ENCODE measurements around the gene DNASE2B.

DNASE2B gene

DNA sequence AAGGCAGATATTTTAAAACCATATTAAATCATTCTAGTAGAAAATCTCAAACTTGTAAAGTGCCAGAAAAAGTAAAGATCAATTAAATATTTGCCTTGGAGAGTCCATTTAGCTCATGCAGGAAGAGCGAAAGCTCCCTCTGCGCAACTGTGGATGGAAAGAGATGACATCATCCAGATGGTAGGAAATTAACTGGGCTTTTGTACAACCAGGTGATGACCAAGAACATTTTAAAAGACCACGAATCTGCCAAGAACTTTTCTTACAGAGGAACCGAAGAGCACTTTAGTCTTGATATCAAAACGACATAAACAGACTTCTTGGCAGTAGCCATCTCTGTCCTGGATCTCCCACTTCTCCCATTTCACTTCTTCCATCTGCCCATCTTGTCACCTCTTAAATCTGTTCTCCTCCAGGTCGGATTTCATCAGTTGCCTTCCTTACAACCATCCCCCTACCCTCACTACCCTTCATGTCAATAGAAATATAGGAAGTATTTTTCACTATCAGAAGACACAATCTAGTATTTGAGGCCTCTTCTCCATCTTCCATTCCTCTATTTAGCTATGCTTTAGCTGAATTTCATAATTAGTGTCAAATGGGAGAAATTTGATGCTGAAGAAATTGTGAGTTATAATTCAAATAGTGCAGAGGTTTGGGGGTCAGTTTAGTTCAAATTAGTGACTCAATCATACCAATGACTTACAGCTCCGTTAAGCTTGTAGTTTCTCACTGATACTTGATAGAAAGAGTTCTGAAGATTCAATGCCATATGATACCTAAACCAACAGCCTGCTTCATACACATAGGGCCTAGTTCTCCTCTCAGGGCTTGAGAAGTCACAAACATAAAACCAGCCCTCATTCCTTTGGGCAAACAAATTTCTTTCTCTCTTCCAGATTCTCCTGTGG, 22.0 kb upstream of the DNASE2B start:
- no peak for DNase-seq

DNA sequence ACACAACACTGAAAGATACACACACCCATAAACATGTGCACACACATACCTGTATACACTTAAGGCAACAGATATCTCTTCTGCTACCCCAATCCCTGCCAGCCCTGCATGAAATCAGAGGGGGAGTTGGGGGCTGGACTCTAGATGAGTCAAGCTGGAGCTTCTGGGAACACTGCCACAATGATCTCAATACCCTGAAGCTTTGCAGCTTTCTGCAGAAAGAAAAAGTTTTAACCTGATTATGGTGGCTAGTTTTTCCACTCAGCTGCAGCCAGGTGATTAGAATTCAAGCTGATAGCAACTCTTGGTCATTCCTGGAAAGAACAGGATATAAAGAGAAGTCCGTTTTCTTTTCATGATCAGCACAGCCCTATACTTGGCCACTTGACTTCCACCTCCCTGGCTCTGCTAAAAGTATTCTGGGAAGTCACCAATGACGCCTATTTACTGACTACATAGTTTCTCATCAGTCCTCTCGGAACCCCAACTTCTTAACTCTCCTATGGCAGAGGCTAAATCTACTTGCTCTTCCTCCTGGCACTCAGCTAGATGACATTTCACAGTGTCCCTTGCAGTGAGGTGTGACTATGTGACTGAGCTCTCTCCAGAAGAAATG, 20.7 kb upstream of the DNASE2B start:
- no peak for DNase-seq

DNA sequence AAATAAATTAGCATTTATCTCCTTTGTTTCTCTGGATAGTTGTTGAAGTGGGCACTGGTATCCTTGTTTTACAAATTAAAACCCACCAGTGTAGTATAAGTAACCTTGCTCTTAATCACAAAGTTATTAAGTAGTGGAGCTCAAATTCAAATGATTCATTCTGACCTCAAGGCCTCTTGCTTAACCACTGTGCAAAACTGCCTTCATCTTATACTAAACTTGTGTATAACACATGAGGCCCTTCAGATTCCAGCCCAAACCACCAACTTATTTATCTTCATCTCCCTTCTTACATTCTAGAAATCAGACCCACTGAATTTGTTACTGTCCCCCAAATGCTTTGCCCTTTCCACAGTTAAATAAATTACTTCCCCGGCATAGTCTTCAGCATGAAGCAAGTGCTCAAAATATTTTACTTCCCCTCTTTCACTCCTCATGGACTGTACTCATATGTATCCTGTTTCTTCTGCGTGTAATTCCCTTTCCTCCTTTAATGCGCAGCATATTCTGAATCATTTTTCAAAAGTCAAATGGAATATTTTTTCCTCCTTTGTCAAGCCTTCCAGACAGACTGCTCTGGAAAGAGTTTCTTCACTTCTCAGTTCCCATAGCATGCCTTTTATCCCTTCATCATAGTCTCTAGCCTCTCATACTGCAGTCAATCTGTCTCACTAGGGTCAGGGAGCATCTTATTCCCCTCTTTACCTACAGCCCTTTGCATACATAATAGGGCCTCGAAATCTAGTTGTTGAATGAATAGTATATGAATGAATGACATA, 19.0 kb upstream of the DNASE2B start:
- no peak for DNase-seq

DNA sequence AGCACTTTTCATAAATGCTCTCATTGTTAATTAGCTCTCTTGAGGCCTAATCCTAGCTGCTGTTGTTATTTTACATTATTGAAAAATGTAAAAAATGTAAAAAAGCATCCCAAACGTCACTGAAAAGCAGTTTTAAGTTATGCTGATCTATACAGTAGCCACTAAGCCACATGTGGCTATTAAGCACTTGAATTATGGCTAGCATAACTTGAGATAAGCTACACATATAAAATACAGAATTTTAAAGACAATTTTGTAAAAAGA, 18.4 kb upstream of the DNASE2B start:
- no peak for DNase-seq

DNA sequence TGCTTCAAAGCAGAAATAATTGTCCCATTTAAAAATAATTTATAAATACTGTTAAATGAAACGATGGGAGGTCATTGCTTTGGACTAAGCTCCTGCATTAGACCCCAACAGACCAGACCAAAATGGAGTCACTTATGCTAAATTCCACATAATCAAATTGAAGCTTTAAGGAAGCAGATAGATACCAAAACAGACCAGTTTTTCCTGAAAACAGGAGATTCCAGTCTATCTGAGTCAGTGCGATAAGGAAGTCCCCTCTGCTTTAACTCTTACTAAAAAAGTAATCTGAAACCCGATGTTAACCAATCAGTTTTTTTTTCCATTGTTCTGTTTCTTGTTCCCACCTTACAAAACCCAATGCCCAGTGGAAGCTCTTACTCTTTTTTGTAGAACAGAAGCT, 16.2 kb upstream of the DNASE2B start:
- no peak for DNase-seq

DNA sequence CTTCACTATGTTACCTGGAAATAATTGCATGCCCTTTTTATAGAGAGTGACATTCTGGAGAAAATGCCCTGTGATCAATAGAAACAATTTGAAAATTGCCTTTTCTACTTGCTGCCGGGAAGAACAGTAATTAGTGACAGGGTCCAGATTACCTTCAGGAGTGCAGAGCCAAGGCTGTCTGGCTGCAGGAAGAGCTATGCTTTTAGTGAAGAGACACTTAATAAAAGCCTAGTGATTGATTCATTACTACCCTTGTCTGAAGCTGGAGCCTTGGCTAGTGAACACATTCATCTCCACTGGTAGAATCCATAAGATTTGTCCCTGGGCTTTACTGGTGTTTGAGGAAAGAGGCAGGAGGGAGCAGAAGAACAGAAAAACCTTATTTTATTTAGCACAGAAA, 12.9 kb upstream of the DNASE2B start:
- DNase-seq = no peak

DNA sequence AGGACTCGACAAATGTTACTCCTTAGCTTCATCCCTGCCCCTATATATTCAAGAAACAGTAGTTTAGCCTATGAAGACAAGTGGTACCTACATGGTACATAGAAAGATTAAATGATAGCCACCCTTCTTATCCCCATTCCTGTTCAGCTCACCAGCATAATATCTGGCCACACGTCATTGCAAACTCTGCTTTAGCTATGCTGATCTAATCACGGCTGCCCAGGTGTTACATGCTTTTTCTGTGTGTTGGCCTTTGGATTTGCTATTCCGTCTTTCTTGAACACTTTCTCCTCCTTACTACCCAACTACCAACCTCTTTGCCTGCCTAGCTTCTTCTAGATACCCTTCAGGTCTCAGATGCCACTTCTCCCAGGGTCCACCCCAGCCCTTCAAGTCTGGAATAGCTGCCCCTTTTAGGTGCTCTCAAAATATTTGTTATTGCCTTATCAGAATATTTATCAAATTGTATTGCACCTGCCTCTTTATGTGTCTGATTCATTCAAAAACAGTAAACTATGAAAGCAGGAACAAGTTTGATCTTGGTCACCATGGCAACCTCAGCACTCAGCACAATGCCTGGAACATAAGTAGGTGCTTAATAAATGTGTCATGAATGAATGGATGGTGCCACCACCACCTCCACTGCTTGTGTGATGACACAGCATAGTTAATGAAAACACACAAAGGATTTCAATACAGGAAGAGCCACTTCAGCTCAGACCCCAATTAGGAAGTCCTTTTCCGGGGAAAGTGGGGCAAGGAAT, 11.4 kb upstream of the DNASE2B start:
- no peak for DNase-seq

DNA sequence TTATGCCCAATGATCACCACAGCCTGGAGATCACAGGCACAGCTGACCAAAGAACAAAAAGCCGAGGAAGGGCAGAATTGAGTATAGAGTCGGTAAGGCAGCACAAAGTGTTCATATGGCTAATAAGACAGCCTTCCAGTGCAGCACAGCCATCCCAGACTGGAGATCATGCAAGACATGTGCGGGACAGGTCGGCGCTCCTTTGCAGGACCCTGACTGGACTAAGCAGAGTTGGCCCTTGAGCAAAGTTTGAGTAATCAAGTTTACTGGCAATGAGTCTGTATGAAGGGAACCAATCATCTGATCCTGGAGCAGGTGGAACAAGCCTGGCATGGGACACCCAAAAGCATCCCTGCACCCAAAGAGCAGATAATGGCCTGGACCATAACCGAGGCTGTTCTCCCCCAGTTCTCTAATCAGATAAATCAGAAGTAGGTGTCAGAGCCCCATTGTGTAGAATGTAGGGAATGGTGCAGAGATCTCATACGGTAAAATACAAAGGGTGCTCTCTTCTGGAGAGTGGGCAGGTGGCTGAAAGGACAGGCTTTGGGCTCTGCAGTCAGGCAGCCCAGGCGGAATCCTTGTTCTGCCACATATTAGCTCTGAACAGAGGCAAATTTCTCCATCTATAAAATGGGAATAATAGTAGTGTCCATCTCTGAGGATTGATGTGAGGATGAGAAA, 10.7 kb upstream of the DNASE2B start:
- no peak for DNase-seq

DNA sequence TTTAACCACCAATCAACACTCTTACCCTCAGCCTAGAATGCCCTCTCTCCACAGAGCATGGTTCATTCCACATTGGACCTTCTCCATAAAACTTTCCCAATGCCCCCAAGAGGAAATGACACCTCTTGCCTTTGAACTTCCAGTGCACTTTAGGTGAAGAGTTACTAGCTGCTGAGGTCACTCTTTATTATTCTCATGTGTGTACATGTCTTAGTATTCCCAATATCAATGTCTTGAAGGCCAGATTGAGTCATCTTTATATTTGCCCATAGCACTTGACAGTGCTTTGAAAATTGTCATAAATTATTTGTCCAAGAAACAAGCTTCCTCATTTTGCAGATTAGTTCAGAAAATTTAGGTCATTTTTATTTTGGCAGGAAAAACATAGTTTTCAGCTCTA, 8.1 kb upstream of the DNASE2B start:
- DNase-seq = no peak

DNA sequence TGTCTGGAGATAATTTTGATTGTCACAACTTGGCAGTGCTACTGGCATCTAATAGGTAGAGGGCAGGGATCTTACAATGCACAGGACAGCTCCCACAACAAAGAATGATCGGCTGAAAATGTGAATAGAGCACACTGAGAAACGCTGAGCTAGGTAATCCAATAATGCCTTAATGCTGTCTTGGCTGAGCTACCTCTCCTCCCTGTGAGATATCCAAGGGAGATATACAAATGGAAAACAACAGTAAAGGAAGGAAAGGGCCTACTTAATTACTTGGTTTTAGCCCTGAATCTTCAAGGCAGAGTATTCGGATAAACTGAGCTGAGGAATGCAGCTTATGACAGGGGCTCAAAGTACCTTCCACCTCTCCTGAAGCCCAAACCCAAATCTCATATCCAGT, 2.9 kb downstream of the DNASE2B start:
- no peak for DNase-seq

DNA sequence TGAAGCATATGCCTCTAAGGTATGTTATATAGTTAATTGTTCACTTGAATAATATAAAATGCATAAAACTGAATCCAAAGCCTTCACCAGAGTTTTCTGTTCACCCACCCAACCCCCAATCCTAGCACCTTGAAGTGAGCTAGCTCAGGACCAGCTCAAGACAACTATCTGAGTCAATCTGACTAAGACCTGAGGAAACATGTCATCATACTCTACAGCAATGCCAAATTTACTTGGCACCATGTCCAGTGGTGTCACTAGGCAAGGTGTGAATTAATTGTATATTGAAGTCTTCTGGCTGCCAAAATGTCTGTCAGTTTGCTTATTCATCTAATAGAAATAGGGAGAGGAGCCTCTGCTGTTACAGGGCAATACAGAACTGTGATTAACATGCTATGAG, 3.8 kb downstream of the DNASE2B start:
- DNase-seq = no peak

DNA sequence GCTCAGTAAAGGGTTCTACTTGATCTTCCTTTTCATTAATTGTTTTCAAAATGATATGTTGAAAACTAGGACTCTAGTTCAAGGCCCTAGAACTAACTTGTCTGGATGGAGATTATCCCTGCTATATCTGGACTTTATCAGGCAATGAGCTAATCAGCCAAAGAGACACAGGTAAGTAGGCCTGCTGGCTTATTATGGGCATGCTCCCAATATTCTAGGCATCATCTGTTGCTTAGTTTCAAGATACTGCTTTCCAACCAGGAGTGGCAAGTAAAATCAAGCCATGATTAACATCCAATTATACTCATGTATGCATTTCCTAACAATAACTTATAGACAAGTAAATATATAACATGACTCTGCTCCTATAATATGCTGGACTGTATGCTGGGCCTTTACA, 4.2 kb downstream of the DNASE2B start:
- no peak for DNase-seq

DNA sequence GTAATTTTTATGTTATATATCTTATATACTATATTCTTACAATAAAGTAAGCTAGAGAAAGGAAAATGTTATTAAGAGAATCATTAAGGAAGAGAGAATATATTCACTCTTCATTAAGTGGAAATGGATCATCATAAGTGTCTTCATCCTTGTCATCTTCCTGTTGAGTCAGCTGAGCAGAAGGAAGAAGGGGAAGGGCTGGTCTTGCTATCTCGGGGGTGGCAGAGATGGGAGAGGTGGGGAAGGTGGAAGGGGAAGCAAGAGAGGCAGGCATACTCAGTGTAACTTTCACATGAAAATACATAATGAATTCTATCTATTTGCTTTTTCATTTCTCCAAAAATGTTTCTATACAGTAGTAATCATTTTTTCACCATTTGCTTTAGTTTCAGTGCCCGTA, 5.1 kb downstream of the DNASE2B start:
- no peak for DNase-seq

DNA sequence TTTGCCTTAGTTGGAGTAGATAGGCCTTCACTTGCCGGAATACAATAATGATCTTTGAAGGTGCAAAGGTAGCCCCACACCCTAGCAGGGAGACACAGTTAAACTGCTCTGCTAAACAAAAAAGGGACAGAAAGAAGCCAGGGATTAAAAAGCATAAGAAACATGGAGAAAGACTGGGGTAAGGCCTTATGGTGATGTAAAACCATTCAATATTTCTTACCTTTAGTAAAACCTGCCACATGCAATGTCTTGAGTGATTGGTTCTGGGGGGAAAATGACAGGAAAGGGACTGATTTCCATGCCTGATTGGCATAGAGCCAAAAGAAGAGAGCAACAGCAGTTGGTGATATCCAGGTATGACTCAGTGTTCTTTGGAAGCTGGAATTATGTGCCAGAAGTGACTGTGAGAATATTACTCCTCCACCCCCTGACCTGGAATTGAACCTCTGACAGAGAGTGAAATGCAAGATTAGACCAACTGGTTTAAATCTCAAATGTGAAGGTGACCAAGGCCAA, 8.1 kb downstream of the DNASE2B start:
- DNase-seq = no peak

DNA sequence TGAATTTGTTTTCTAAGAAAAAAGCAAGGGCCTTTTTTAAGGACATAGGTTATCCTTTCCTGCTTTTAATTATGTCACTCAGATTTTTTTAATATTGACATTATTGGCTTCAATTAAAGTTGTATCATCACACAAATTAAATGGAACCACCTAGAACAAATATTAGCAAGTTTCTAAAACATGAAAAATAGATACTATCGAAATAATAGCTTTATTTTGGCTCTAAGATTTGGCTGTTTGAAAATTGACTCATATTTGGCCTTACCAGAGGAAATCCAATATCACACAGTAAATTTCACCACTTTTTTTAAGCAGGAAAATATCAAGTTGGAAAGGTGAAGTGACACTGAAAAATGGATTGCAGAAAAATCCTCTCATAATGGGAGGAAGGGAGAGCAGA, 9.2 kb downstream of the DNASE2B start:
- no peak for DNase-seq

DNA sequence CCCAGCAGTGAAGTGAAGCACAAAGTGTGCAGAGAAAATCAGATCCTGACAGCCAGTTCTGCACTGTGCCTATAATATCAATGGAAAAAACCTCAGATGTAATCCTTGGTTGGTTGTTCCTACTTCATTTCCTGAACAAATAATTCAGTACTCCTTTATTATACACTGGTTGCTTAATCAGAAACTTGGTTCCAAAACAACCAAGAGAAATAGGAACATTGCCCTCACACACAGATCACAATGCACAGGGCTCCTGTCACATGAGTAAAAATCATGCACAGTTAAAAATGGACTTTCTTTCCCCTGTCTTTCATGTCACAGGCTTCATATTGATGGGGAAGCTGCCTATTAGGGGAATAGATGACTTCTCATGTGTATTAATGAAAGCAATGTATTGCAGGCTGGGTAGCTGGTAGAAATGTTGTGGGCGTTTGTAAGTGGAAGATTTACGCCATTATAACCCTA, 9.7 kb downstream of the DNASE2B start:
- no peak for DNase-seq

DNA sequence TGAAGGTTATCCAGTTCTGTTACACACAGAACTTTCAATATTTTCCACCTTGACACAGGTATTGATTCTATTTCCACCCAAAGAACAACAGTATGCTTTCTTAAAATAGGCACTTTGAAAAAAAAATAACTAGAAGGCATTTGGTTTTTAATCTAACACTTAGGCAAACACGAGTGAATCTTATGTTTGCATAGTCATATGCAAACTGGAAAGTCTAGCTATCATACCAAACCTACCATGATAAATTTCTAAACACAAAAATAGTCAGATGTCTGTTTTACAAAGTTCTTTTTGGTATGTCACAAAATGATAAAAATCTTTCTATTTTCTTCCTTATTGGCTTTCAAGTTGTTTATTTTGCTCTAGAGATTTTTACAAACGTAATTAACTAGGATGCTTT, 11.6 kb downstream of the DNASE2B start:
- no peak for DNase-seq

DNA sequence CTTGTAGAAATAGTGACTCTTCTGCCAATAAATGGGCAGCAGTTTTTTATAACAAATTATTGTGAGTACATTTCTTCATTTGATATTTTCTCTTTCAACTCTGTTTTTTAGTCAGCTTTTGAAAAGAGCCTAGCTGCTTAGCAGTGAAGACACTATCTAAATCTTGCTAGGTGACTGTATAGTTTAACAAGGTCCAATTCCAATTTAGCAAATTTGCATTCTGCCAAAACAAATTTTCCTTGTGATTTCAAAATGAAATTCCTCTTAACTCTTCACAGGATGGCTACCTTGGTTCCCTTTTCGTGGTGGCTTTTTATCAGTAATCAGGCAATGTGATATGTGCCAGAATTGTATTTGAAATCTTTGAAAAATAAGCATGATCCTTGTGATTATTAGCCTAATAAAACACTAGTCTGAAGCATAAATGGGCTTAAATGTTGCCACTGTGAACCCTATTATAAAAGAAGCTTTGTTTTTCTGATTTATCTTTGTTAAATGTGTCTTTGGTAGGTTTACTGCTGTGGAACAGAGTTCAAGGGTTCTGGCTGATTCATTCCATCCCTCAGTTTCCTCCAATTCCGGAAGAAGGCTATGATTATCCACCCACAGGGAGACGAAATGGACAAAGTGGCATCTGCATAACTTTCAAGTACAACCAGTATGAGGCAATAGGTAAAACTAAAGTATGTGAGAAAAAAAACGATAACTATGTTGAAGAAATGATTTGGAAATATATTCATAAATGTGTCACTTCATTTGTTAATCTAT, 12.2 kb downstream of the DNASE2B start:
- no peak for DNase-seq

DNA sequence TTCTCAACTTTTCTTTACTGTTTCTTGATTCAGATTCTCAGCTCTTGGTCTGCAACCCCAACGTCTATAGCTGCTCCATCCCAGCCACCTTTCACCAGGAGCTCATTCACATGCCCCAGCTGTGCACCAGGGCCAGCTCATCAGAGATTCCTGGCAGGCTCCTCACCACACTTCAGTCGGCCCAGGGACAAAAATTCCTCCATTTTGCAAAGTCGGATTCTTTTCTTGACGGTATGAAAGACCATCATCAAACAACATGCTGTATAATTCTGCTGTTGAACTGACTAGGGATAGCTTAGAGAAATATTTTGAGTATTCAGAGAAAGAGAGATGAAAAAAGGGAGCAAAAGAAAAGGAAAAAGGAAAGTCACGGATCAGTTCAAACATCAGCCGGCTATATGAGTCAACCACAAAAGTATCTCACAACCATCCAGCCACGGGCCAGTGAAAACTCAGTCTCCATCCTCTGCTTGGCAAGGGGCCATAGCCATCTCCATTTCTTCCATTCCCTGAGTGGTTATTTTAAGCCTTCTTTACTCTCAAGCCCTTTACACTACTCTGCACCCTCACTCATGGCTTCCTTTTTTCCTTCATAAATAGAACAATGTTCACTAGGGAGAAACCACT, 14.1 kb downstream of the DNASE2B start:
- DNase-seq = no peak

DNA sequence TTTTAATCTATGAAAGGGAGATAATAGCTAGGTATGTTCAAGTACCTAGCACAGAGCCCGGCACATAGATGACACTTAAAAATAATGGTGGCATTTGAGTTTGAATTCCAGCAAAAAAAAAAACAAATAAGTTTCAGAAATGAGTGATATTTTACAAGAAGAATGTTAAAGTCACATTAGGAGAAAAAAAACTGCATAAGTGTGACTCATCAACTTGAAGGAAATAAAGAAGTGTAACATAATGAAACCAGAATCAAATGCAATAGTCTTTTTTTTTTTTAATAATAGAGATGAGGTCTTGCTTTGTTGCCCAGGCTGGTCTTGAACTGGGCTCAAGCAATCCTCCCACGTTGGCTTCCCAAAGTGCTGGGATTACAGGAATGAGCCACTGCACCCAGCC, 17.1 kb downstream of the DNASE2B start:
- DNase-seq = no peak

DNA sequence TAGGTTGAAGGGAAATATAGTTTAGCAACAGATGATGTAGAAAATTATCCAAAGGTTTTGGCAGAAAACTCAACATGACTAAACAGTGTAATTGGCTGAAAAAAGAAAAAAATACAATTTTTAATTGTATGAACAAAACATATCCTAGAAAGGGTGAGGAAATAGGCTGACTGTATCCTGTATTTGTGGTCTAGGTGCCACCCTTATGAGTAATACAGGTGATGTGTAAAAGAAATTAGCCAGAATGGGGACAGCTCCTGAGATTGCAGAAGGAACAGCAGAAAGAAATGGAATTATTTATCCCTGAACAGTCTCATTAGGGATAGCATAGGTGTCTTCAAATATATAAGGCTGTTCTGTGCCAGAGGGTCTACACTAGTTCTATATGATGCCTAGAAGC, 24.6 kb downstream of the DNASE2B start:
- DNase-seq = no peak

Measured in NCI-H510A treated with DMSO at 0.1 percent for 48 hours (cell line).